Keratinocyte (primary cell): ENCODE data around the gene ANKS1A. TPM values are rescaled to one million over a fixed set of nuclear protein-coding genes. Genes with fewer than 3 reads are reported as not detected.

Source experiments
- DNase-seq: peaks from one replicate; pipeline ENCODE4 v3.0.0-alpha.2; 2011; ENCODE audit warnings: low read depth, missing footprints, low spot score
- FAIRE-seq: peaks from 2 replicates; lab custom pipeline; 2011; peaks lifted over from hg19 to GRCh38; lab: Jason Lieb, UNC
- H2AFZ ChIP-seq: 2 replicates; pipeline ENCODE4 v1.6.0; 2012; ENCODE audit warnings: low read length, control low read depth, inconsistent platforms; ENCODE audit not compliant: control insufficient read depth
- H3K27ac ChIP-seq: 2 replicates; pipeline ENCODE4 v1.5.1; 2011; ENCODE audit warnings: low read length; ENCODE audit not compliant: control insufficient read depth, insufficient read depth
- H3K27me3 ChIP-seq: 3 replicates; pipeline ENCODE4 v1.6.0; 2011; ENCODE audit warnings: low read length; ENCODE audit not compliant: control insufficient read depth, insufficient read depth; ENCODE audit errors: extremely low read depth
- H3K36me3 ChIP-seq, 2 experiments: 2 replicates in 1 of 2; 3 replicates in 1 of 2; pipeline ENCODE4 v1.5.1; 2011; ENCODE audit warnings: low read length in 2 of 2, mild to moderate bottlenecking in 1 of 2; ENCODE audit not compliant: control insufficient read depth in 2 of 2, insufficient read depth in 2 of 2; ENCODE audit errors: extremely low read depth in 1 of 2
- H3K4me1 ChIP-seq: 3 replicates; pipeline ENCODE4 v1.5.1; 2011; ENCODE audit warnings: low read length; ENCODE audit not compliant: control insufficient read depth, insufficient read depth; ENCODE audit errors: extremely low read depth
- H3K4me2 ChIP-seq: 3 replicates; pipeline ENCODE4 v1.6.0; 2011; ENCODE audit warnings: low read depth, low read length; ENCODE audit not compliant: control insufficient read depth, insufficient read depth; ENCODE audit errors: extremely low read depth
- H3K4me3 ChIP-seq, 3 experiments: fragments of 200-600 bp in 1 of 3; sonication (generic) in 1 of 3; 2 replicates in 2 of 3; 3 replicates in 1 of 3; pipeline ENCODE4 v1.5.1; 2011 to 2016; ENCODE audit warnings: low read length in 3 of 3, mild to moderate bottlenecking in 3 of 3, control low read depth in 2 of 3, inconsistent platforms in 1 of 3, low read depth in 1 of 3, mixed read lengths in 1 of 3, mixed run types in 1 of 3, moderate library complexity in 1 of 3; ENCODE audit not compliant: control insufficient read depth in 2 of 3, insufficient read depth in 2 of 3; ENCODE audit errors: extremely low read depth in 1 of 3
- H3K79me2 ChIP-seq: 2 replicates; pipeline ENCODE4 v1.6.0; 2012; ENCODE audit warnings: low read length; ENCODE audit not compliant: control insufficient read depth, insufficient read depth
- H3K9ac ChIP-seq: 3 replicates; pipeline ENCODE4 v1.6.0; 2011; ENCODE audit warnings: low read length; ENCODE audit not compliant: control insufficient read depth, insufficient read depth; ENCODE audit errors: extremely low read depth
- H3K9me1 ChIP-seq: 3 replicates; pipeline ENCODE4 v1.6.0; 2011; ENCODE audit warnings: low read length; ENCODE audit not compliant: control insufficient read depth, insufficient read depth; ENCODE audit errors: extremely low read depth
- H3K9me3 ChIP-seq: 2 replicates; pipeline ENCODE4 v1.5.1; 2012; ENCODE audit warnings: low read depth, low read length; ENCODE audit not compliant: control insufficient read depth
- H4K20me1 ChIP-seq: 3 replicates; pipeline ENCODE4 v1.6.0; 2011; ENCODE audit warnings: low read length; ENCODE audit not compliant: control insufficient read depth, insufficient read depth; ENCODE audit errors: extremely low read depth
- CTCF ChIP-seq, 3 experiments: IDR thresholded peaks in 1 of 3; conservative IDR thresholded peaks in 1 of 3; optimal IDR thresholded peaks in 1 of 3; 2 replicates in 2 of 3; 3 replicates in 1 of 3; pipeline versions ENCODE3 to v1.5.1; 2011; ENCODE audit warnings: low read length in 3 of 3, mild to moderate bottlenecking in 3 of 3, moderate library complexity in 2 of 3, control low read depth in 1 of 3, inconsistent platforms in 1 of 3; ENCODE audit not compliant: insufficient read depth in 2 of 3; ENCODE audit errors: extremely low read depth in 1 of 3
- EZH2 ChIP-seq: IDR thresholded peaks from one replicate; pipeline ENCODE4 v1.6.1; 2012; ENCODE audit warnings: inconsistent platforms, mild to moderate bottlenecking, low read length, moderate library complexity
- dilution Hi-C: fragments of 300-500 bp; cut with MboI; formaldehyde crosslinking; loops from one replicate; pipeline ENCODE4 v1.7.0; 2020; ENCODE audit warnings: low sequenced_read_pairs; ENCODE audit not compliant: extremely low pct_ligation_motif_present
- polyA plus RNA-seq, 5 experiments: library from polyadenylated mRNA; depleted of rRNA in 3 of 5; stranded (reverse) in 3 of 5; stranded (forward) in 1 of 5; unstranded in 1 of 5; fragments of >200 nt; gene quantifications; 1 replicate in 1 of 5; 2 replicates in 3 of 5; 3 replicates in 1 of 5; pipeline versions ENCODE4 v1.2.1 to v1.2.3, GENCODE V29; 2011 to 2012; ENCODE audit warnings: missing spikeins in 2 of 5, low read depth in 1 of 5, low replicate concordance in 1 of 5

Gene ANKS1A
- polyA plus RNA-seq, 1 donor (not counting 4 experiments of a cell fraction or from before 2014, with no cell fraction given) = 8.6 TPM

- Histone ChIP-seq H2AFZ (no peak overlapping the region), H3K27ac (no peak overlapping the region)
- dilution Hi-C loops = no loop called here
These were observed 160.2 kb downstream of the ANKS1A start for GRCh38 chr6:35049156-35049735.

GRCh38 chr6:35049900-35050756 lies 161.1 kb downstream of the ANKS1A start:
- H3K9ac ChIP-seq = no peak overlapping the region
- DNase-seq = no peak
- H3K4me3 ChIP-seq = no peak overlapping the region
- TF ChIP-seq EZH2 (no peak), CTCF (optimal IDR thresholded peaks at IDR 0.05 in 1 of 3, IDR thresholded peaks at IDR 0.05 in 1 of 3, conservative IDR thresholded peaks at IDR 0.05 in 1 of 3; ENCODE audit: extremely low read depth in 1 of 3, insufficient read depth in 2 of 3, low read length in 3 of 3) (no peak)
- no peak overlapping the region for H2AFZ ChIP-seq
- no peak overlapping the region for H3K4me2 ChIP-seq
- H3K27me3 ChIP-seq = no peaks in the 10 kb centered on the region
- no peak for FAIRE-seq
- dilution Hi-C loops = no loop called here
- no peak overlapping the region for H3K27ac ChIP-seq
- peaks cover 13% of the 10 kb centered on the region for H3K4me1 ChIP-seq
- H4K20me1 ChIP-seq = no peaks in the 10 kb centered on the region
- no peaks in the 10 kb centered on the region for H3K9me1 ChIP-seq
- no peaks in the 10 kb centered on the region for H3K79me2 ChIP-seq
- no peaks in the 10 kb centered on the region for H3K9me3 ChIP-seq
- H3K36me3 ChIP-seq = peaks cover 2 to 4% of the 10 kb centered on the region in 2 experiments

More at GRCh38 chr6:35049156-35049735, 160.2 kb downstream of the ANKS1A start:
- no peaks in the 10 kb centered on the region for H3K79me2 ChIP-seq
- H3K27me3 ChIP-seq = no peaks in the 10 kb centered on the region
- no peak overlapping the region for H3K4me2 ChIP-seq
- no peak for TF ChIP-seq EZH2
- no peak for TF ChIP-seq CTCF (optimal IDR thresholded peaks at IDR 0.05 in 1 of 3, IDR thresholded peaks at IDR 0.05 in 1 of 3, conservative IDR thresholded peaks at IDR 0.05 in 1 of 3; ENCODE audit: extremely low read depth in 1 of 3, insufficient read depth in 2 of 3, low read length in 3 of 3)
- H3K9ac ChIP-seq = no peak overlapping the region
- FAIRE-seq (no peak), DNase-seq (no peak)
- peaks cover 2 to 4% of the 10 kb centered on the region in 2 experiments for H3K36me3 ChIP-seq
- no peaks in the 10 kb centered on the region for H3K9me3 ChIP-seq
- H4K20me1 ChIP-seq = no peaks in the 10 kb centered on the region
- no peaks in the 10 kb centered on the region for H3K9me1 ChIP-seq
- peaks cover 22% of the 10 kb centered on the region for H3K4me1 ChIP-seq
- H3K4me3 ChIP-seq = no peak overlapping the region
